GM06990 (cell line): ENCODE results near the gene SRC.
A peak's percentile ranks its signal among the peaks of the same experiment; 100 is the strongest.

Experiments
- DNase-seq: peaks from one replicate; pipeline ENCODE4 v3.0.0-alpha.2; 2011; ENCODE audit not compliant: insufficient read length; ENCODE audit errors: extremely low read depth
- H3K27me3 ChIP-seq: replicated peaks from 2 replicates; pipeline ENCODE4 v1.6.0; 2011; ENCODE audit warnings: low read length; ENCODE audit not compliant: control insufficient read depth, insufficient read depth
- H3K36me3 ChIP-seq: 2 replicates; pipeline ENCODE4 v1.5.1; 2011; ENCODE audit warnings: low read length; ENCODE audit not compliant: control insufficient read depth, insufficient read depth
- H3K4me3 ChIP-seq: replicated peaks from 2 replicates; pipeline ENCODE4 v1.5.1; 2011; ENCODE audit warnings: low read depth, mild to moderate bottlenecking, control low read depth, low read length
- TF ChIP-seq, protein P1 (sequence below): IDR thresholded peaks from 2 replicates; pipeline ENCODE4 v1.5.1; 2011; ENCODE audit warnings: low read length, control low read depth, mild to moderate bottlenecking, inconsistent platforms; ENCODE audit not compliant: insufficient read depth, poor library complexity, severe bottlenecking

SRC gene

DNA sequence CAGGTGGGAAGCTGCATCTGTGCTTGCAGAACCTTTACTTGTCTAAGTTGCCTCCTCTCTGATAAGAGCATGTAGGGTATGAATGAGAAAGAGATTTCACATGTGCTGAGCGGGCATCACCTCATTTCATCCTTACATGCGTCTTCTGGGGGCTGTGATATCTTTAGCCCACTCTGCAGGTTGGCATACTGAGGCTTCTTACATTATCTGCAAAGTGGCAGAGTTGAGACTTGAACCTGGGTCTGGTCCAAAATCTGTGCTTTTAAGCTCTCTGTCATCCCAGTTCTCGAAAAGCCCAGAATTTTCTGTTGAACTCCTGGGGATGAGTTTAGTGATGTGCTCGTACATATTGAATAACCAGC, 2.0 kb upstream of the SRC start:
- H3K4me3 ChIP-seq = no peak overlapping the region
- no peaks in the 10 kb centered on the region for H3K27me3 ChIP-seq
- H3K36me3 ChIP-seq = peaks cover 8% of the 10 kb centered on the region
- TF ChIP-seq, protein P1, sequence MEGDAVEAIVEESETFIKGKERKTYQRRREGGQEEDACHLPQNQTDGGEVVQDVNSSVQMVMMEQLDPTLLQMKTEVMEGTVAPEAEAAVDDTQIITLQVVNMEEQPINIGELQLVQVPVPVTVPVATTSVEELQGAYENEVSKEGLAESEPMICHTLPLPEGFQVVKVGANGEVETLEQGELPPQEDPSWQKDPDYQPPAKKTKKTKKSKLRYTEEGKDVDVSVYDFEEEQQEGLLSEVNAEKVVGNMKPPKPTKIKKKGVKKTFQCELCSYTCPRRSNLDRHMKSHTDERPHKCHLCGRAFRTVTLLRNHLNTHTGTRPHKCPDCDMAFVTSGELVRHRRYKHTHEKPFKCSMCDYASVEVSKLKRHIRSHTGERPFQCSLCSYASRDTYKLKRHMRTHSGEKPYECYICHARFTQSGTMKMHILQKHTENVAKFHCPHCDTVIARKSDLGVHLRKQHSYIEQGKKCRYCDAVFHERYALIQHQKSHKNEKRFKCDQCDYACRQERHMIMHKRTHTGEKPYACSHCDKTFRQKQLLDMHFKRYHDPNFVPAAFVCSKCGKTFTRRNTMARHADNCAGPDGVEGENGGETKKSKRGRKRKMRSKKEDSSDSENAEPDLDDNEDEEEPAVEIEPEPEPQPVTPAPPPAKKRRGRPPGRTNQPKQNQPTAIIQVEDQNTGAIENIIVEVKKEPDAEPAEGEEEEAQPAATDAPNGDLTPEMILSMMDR = no peak
- DNase-seq = no peak

DNA sequence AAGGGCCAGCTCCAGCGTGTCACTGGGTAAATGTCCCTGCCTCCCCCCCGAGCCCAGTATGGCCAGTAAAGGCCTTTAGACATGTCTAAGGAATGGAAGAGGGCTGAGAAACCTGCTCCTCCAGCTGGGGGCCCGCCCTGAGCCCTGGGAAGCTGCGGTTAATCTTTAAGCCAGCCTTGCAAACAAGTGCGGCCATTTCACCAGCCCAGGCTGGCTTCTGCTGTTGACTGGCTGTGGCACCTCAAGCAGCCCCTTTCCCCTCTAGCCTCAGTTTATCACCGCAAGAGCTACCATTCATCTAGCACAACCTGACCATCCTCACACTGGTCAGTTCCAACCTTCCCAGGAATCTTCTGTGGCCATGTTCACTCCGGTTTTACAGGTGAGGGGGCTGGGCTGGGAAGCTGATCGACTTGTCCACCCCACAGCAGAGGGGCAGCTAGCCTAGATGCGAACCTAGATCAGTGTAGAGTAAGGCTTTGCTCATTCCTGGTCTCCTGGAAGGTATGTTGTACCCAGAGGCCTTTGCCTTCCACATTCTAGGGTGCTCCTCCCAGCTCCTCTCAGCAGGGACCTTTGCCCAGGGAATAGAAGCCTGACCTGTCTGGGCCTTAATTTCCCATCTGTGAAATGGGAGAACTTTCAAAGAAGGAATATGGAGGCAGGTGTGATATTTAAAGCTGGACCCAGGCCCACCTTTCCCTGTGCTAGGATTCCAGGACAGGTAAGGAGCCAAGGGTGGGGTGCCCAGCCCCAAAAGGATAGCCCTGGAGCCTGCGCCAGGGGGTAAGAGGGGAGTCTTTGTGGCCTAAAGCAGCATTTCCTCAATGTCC, 1.2 kb upstream of the SRC start:
- peak overlapping the region; percentile 81 for H3K4me3 ChIP-seq
- no peaks in the 10 kb centered on the region for H3K27me3 ChIP-seq
- peaks cover 11% of the 10 kb centered on the region for H3K36me3 ChIP-seq
- TF ChIP-seq, protein P1 = no peak
- no peak for DNase-seq

DNA sequence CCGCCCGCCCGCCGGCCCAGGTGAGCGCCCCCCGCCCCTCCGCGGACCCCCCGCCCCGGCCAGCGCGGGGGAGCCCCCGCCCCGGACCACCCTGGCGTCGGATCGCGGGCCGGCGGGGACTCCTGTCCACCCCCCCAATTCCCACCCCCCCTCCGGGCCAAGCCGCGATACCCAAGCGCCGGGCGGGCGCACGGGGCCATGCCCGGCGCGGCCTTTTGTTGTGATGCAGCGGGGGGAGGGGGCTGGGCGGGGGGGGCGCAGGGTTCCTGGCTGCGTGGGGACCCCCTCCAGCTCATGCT, 245 bp downstream of the SRC start:
- DNase-seq = no peak
- no peaks in the 10 kb centered on the region for H3K27me3 ChIP-seq
- H3K4me3 ChIP-seq = peak overlapping the region; percentile 81
- TF ChIP-seq, protein P1 = no peak
- peaks cover 14% of the 10 kb centered on the region for H3K36me3 ChIP-seq

DNA sequence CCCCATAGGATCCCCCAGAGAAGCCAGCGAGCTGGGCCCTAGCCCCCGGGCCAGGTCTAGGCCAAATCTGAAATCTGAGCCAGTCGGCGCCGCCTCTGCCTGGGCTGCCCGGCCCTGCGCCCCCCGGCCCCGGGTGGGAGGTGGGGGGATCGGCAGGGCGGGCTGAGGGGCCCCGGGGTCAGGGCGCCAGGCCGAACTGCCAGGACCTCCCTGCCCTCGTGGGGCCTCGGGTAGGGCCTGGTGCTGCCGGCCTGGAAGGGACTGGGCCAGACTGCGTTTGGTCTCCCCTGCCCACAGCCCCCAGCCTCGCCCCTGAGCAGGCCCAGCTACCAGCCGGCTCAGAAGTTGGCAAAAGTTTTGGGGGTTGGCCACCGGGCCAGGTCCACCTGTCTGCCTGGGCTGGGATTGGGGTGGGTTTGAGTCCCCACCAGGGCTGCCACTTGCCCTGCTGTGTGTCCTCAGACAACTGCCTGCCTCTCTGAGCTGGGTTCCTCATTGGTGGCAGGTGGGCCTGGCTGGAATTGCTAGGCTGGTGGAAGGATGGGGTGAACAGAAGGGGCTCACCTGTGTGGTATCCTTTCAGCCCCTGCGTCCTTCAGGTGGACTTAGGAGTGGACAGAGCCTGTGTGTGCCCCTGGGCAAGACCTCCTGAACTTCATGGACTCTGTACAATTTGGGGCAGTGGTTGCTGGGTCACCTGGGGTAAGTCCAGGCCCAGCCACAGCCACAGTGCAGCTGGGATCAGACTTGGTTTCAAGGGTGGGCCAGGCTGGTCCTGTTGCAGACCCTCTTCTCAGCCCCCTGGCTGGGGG, 801 bp downstream of the SRC start:
- TF ChIP-seq, protein P1 = no peak
- Histone ChIP-seq H3K27me3 (no peaks in the 10 kb centered on the region), H3K4me3 (peak overlapping the region; percentile 81), H3K36me3 (peaks cover 17% of the 10 kb centered on the region)
- no peak for DNase-seq

DNA sequence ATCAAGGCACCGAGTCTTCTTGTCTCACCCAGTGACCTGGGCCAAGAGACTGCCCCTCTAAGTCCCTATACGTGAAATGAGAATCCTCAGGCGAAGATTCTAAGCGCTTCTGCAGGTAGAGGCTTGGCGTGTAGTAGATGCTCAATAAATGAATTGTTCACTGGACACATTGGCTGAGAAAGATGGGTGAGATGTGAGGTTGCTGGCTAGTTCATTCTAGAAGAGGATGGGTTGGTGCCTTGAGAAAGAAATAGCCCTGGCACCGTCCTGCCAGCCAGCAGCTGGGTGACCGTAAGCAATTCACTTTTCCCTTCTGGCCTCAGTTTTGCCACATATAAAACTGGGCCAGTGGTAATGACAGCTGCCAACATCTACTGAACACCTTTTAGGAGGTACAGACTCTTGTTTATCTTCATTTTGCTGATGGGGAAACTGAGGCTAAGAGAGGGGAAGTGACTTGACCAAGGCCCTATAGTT, 1.4 kb downstream of the SRC start:
- DNase-seq = no peak
- H3K27me3 ChIP-seq = no peaks in the 10 kb centered on the region
- peak overlapping the region; percentile 81 for H3K4me3 ChIP-seq
- peaks cover 23% of the 10 kb centered on the region for H3K36me3 ChIP-seq
- TF ChIP-seq, protein P1 = no peak
